ENCODE data around the gene MAF.

The MAF gene

GRCh38 chr16:79601092-79601930, 774 bp upstream of the MAF start:
- H3K9ac ChIP-seq (ENCODE audit: low read depth, low read length): peak overlapping the region; percentile 58
- DNase-seq: peak; percentile 22
- peak overlapping the region; percentile 90 for H3K4me2 ChIP-seq (ENCODE audit: insufficient read depth, low read length)

GRCh38 chr16:79599837-79600637, 500 bp downstream of the MAF start:
- Histone ChIP-seq H3K9me3 (ENCODE audit: insufficient read depth, low read length, severe bottlenecking) (no peaks in the 10 kb centered on the region), H3K36me3 (ENCODE audit: insufficient read depth, low read length) (no peaks in the 10 kb centered on the region), H4K20me1 (ENCODE audit: insufficient read depth, low read length) (no peaks in the 10 kb centered on the region; the same call in 1 of the 2 replicates), H3K9ac (ENCODE audit: low read depth, low read length) (peak overlapping the region; percentile 58), H3K4me2 (ENCODE audit: insufficient read depth, low read length) (peak overlapping the region; percentile 90), H3K4me3 (ENCODE audit: low read depth in 1 of 2, low read length in 2 of 2) (peak overlapping the region; percentile 23 to 54), H3K4me1 (ENCODE audit: insufficient read depth, low read length) (peaks cover 35% of the 10 kb centered on the region), H3K27ac (ENCODE audit: low read length) (0 out of 2 replicates have a peak overlapping the region, but pooled peaks have one; percentile 1), H2AFZ (ENCODE audit: low read depth, low read length) (peak overlapping the region; percentile 75), H3K27me3 (ENCODE audit: insufficient read depth, low read length, poor library complexity) (peaks cover 32% of the 10 kb centered on the region), H3K79me2 (ENCODE audit: insufficient read depth, low read length) (no peaks in the 10 kb centered on the region)
- DNase-seq (peak; percentile 52), ATAC-seq (ENCODE audit: insufficient read depth, low read depth) (peak; percentile 66)
- TF ChIP-seq CTCF (IDR thresholded peaks at IDR 0.05; ENCODE audit: borderline replicate concordance, extremely low read depth, low read length, poor library complexity, severe bottlenecking) (no peak), EZH2 (IDR thresholded peaks at IDR 0.05; ENCODE audit: borderline replicate concordance, low read depth, low read length, severe bottlenecking) (no peak)

More at GRCh38 chr16:79601092-79601930, 774 bp upstream of the MAF start:
- Histone ChIP-seq H3K27ac (ENCODE audit: low read length) (no peak overlapping the region; the same call in 1 of the 2 replicates), H2AFZ (ENCODE audit: low read depth, low read length) (peak overlapping the region; percentile 38), H3K9me3 (ENCODE audit: insufficient read depth, low read length, severe bottlenecking) (no peaks in the 10 kb centered on the region), H3K27me3 (ENCODE audit: insufficient read depth, low read length, poor library complexity) (peaks cover 36% of the 10 kb centered on the region), H3K36me3 (ENCODE audit: insufficient read depth, low read length) (no peaks in the 10 kb centered on the region), H4K20me1 (ENCODE audit: insufficient read depth, low read length) (no peaks in the 10 kb centered on the region; the same call in 1 of the 2 replicates), H3K79me2 (ENCODE audit: insufficient read depth, low read length) (no peaks in the 10 kb centered on the region), H3K4me1 (ENCODE audit: insufficient read depth, low read length) (peaks cover 35% of the 10 kb centered on the region), H3K4me3 (ENCODE audit: low read depth in 1 of 2, low read length in 2 of 2) (peak overlapping the region; percentile 23 to 54)
- ATAC-seq (ENCODE audit: insufficient read depth, low read depth): no peak
- TF ChIP-seq CTCF (IDR thresholded peaks at IDR 0.05; ENCODE audit: borderline replicate concordance, extremely low read depth, low read length, poor library complexity, severe bottlenecking) (no peak), EZH2 (IDR thresholded peaks at IDR 0.05; ENCODE audit: borderline replicate concordance, low read depth, low read length, severe bottlenecking) (peak; percentile 69)

- H3K27me3 ChIP-seq (ENCODE audit: insufficient read depth, low read length, poor library complexity): peaks cover 32% of the 10 kb centered on the region
- no peaks in the 10 kb centered on the region for H3K79me2 ChIP-seq (ENCODE audit: insufficient read depth, low read length)
- peak overlapping the region; percentile 90 for H3K4me2 ChIP-seq (ENCODE audit: insufficient read depth, low read length)
- H3K9me3 ChIP-seq (ENCODE audit: insufficient read depth, low read length, severe bottlenecking): no peaks in the 10 kb centered on the region
- H3K4me1 ChIP-seq (ENCODE audit: insufficient read depth, low read length): peaks cover 35% of the 10 kb centered on the region
- H3K27ac ChIP-seq (ENCODE audit: low read length): no peak overlapping the region
- ATAC-seq (ENCODE audit: insufficient read depth, low read depth): no peak; the same call in 2 of the 3 replicates
- no peaks in the 10 kb centered on the region for H3K36me3 ChIP-seq (ENCODE audit: insufficient read depth, low read length)
- H2AFZ ChIP-seq (ENCODE audit: low read depth, low read length): peak overlapping the region; percentile 51; the same call in 1 of the 2 replicates
- DNase-seq: no peak
- TF ChIP-seq CTCF (IDR thresholded peaks at IDR 0.05; ENCODE audit: borderline replicate concordance, extremely low read depth, low read length, poor library complexity, severe bottlenecking): no peak
- TF ChIP-seq EZH2 (IDR thresholded peaks at IDR 0.05; ENCODE audit: borderline replicate concordance, low read depth, low read length, severe bottlenecking): no peak
- peak overlapping the region in 1 of 2 experiments; percentile 54; a peak in 2 of 4 replicates for H3K4me3 ChIP-seq (ENCODE audit: low read depth in 1 of 2, low read length in 2 of 2)
- H4K20me1 ChIP-seq (ENCODE audit: insufficient read depth, low read length): no peaks in the 10 kb centered on the region; the same call in 1 of the 2 replicates
- H3K9ac ChIP-seq (ENCODE audit: low read depth, low read length): peak overlapping the region; percentile 58; the same call in 1 of the 2 replicates
Measured at GRCh38 chr16:79599256-79599836, 1.2 kb downstream of the MAF start.

All from DND-41 (cell line).